ENCODE results near the gene RAB18. TPM values are rescaled to one million over a fixed set of nuclear protein-coding genes. Genes with fewer than 3 reads are reported as not detected.

RAB18 gene
- total RNA-seq, 1 experiment from 2014 or later, result 89.4 TPM

DNA sequence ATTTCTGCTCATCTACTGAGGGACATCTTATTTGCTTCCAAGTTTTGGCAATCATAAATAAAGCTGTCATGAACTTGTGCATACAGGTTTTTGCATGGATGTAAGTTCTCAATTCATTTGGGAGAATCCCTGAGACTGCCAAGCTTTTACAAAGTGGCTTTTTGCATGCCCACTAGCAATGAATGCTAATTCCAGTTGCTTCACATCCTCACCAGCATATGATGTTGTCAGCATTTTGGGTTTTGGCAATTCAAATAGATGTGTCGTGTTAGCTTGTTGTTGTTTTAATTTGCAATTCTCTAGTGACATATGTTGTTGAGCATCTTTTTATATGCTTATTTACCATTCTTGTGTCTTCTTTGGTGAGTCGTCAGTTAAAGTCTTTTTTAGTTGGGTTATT, 57.2 kb downstream of the RAB18 start:
- Mint-ChIP-seq H3K4me3 (no peak overlapping the region), H3K9me3 (no peaks in the 10 kb centered on the region), H3K36me3 (ENCODE audit: insufficient read depth in 1 of 3, low read depth in 3 of 3) (no peaks in the 10 kb centered on the region), H3K27ac (no peak overlapping the region), H3K4me1 (peaks cover 9 to 12% of the 10 kb centered on the region in 2 experiments), H3K27me3 (ENCODE audit: low read depth) (no peaks in the 10 kb centered on the region; the same call in 1 of the 2 replicates)
- Histone ChIP-seq H2BK5ac (ENCODE audit: insufficient read length, low read length) (no peak overlapping the region), H4K5ac (ENCODE audit: insufficient read length, low read depth, low read length) (no peak overlapping the region), H3K79me2 (ENCODE audit: insufficient read depth, low read length) (no peaks in the 10 kb centered on the region), H3K79me1 (ENCODE audit: insufficient read depth, low read depth, low read length, poor library complexity, severe bottlenecking) (no peaks in the 10 kb centered on the region), H2BK120ac (ENCODE audit: low read depth, low read length, poor library complexity, severe bottlenecking) (no peak overlapping the region), H3K23ac (ENCODE audit: insufficient read length, low read depth, low read length) (no peak overlapping the region), H2BK12ac (ENCODE audit: insufficient read length, low read depth, low read length) (no peak overlapping the region), H3K9me3 (ENCODE audit: control insufficient read depth, low read depth, low read length) (no peaks in the 10 kb centered on the region), H3K14ac (ENCODE audit: insufficient read depth, low read length) (no peak overlapping the region), H3K4ac (ENCODE audit: low read depth, low read length) (no peak overlapping the region), H2AK5ac (ENCODE audit: insufficient read length, low read length) (no peak overlapping the region), H3K18ac (ENCODE audit: insufficient read length, low read depth, low read length) (no peak overlapping the region), H3K27ac (ENCODE audit: insufficient read length, low read depth, low read length) (no peak overlapping the region), H2BK20ac (ENCODE audit: low read depth, low read length, poor library complexity, severe bottlenecking) (no peak overlapping the region), H3K23me2 (ENCODE audit: insufficient read length, low read depth, low read length, poor library complexity, severe bottlenecking) (no peaks in the 10 kb centered on the region), H4K20me1 (ENCODE audit: control insufficient read depth, insufficient read depth, insufficient read length) (no peaks in the 10 kb centered on the region), H3T11ph (ENCODE audit: low read length) (no peak overlapping the region), H3K27me3 (ENCODE audit: insufficient read depth, low read length) (no peaks in the 10 kb centered on the region), H4K8ac (replicated peaks; ENCODE audit: insufficient read length, low read depth, low read length) (no peak overlapping the region), H3K4me2 (ENCODE audit: insufficient read depth, insufficient read length, low read length) (no peak overlapping the region), H3K4me1 (ENCODE audit: insufficient read depth, low read length) (no peaks in the 10 kb centered on the region), H2AFZ (ENCODE audit: low read length) (no peak overlapping the region), H3K56ac (ENCODE audit: insufficient read length, low read depth, low read length) (no peak overlapping the region), H3K9ac (ENCODE audit: extremely low read depth, insufficient read length, low read length) (no peak overlapping the region), H2BK15ac (ENCODE audit: low read depth, low read length) (no peak overlapping the region), H4K91ac (ENCODE audit: insufficient read length, low read depth, low read length) (no peak overlapping the region)
- TF ChIP-seq, protein P1, sequence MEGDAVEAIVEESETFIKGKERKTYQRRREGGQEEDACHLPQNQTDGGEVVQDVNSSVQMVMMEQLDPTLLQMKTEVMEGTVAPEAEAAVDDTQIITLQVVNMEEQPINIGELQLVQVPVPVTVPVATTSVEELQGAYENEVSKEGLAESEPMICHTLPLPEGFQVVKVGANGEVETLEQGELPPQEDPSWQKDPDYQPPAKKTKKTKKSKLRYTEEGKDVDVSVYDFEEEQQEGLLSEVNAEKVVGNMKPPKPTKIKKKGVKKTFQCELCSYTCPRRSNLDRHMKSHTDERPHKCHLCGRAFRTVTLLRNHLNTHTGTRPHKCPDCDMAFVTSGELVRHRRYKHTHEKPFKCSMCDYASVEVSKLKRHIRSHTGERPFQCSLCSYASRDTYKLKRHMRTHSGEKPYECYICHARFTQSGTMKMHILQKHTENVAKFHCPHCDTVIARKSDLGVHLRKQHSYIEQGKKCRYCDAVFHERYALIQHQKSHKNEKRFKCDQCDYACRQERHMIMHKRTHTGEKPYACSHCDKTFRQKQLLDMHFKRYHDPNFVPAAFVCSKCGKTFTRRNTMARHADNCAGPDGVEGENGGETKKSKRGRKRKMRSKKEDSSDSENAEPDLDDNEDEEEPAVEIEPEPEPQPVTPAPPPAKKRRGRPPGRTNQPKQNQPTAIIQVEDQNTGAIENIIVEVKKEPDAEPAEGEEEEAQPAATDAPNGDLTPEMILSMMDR (conservative IDR thresholded peaks at IDR 0.05), result no peak
- no CpG with 5 or more reads among the region's 2 CpGs for WGBS (ENCODE audit: extremely low coverage, insufficient read length, low lambda C conversion rate)
- DNase-seq, result no peak
